Mesendoderm (in vitro differentiated cells): ENCODE results near the gene IRF4.

Source experiments
- DNase-seq: peaks from one replicate; pipeline ENCODE4 v3.0.0; 2013
- H2AK5ac ChIP-seq: 2 replicates; pipeline ENCODE4 v1.6.1; 2013; ENCODE audit warnings: low read length, inconsistent platforms
- H2BK120ac ChIP-seq: 2 replicates; pipeline ENCODE4 v1.6.1; 2013; ENCODE audit warnings: low read depth, mild to moderate bottlenecking, low read length, moderate library complexity, mixed read lengths
- H2BK15ac ChIP-seq: replicated peaks from 2 replicates; pipeline ENCODE4 v1.6.1; 2013; ENCODE audit warnings: low read depth, mild to moderate bottlenecking, moderate library complexity
- H2BK5ac ChIP-seq: 2 replicates; pipeline ENCODE4 v1.6.1; 2013; ENCODE audit warnings: low read length, inconsistent platforms
- H3K18ac ChIP-seq: 2 replicates; pipeline ENCODE4 v1.6.1; 2013; ENCODE audit warnings: mild to moderate bottlenecking, low read length, mixed read lengths
- H3K23ac ChIP-seq: one replicate; pipeline ENCODE4 v1.6.1; 2013; ENCODE audit warnings: low read length
- H3K27ac ChIP-seq: 2 replicates; pipeline ENCODE4 v1.5.1; 2013; ENCODE audit warnings: low read depth, mild to moderate bottlenecking, inconsistent platforms, low read length, moderate library complexity
- H3K27me3 ChIP-seq: 2 replicates; pipeline ENCODE4 v1.6.1; 2013; ENCODE audit warnings: low read length, control low read depth, mild to moderate bottlenecking, inconsistent platforms; ENCODE audit not compliant: insufficient read depth, poor library complexity
- H3K36me3 ChIP-seq: 2 replicates; pipeline ENCODE4 v1.6.1; 2013; ENCODE audit warnings: low read length, inconsistent platforms; ENCODE audit not compliant: control insufficient read depth, insufficient read depth
- H3K4ac ChIP-seq: one replicate; pipeline ENCODE4 v1.6.1; 2013; ENCODE audit warnings: low read depth, mild to moderate bottlenecking, low read length, moderate library complexity
- H3K4me1 ChIP-seq: 2 replicates; pipeline ENCODE4 v1.6.1; 2013; ENCODE audit warnings: low read depth, low read length, inconsistent platforms; ENCODE audit not compliant: control insufficient read depth
- H3K4me2 ChIP-seq: 2 replicates; pipeline ENCODE4 v1.6.1; 2013; ENCODE audit warnings: low read length
- H3K4me3 ChIP-seq: 2 replicates; pipeline ENCODE4 v1.5.1; 2013; ENCODE audit warnings: mild to moderate bottlenecking, low read length
- H3K56ac ChIP-seq: one replicate; pipeline ENCODE4 v1.6.1; 2013; ENCODE audit warnings: low read length
- H3K79me1 ChIP-seq: 2 replicates; pipeline ENCODE4 v1.6.1; 2013; ENCODE audit warnings: low read length, inconsistent platforms
- H3K79me2 ChIP-seq: 2 replicates; pipeline ENCODE4 v1.6.1; 2013; ENCODE audit warnings: mild to moderate bottlenecking, low read length; ENCODE audit not compliant: control insufficient read depth, insufficient read depth
- H3K9ac ChIP-seq: 2 replicates; pipeline ENCODE4 v1.6.1; 2013; ENCODE audit warnings: low read length, inconsistent platforms
- H4K5ac ChIP-seq: one replicate; pipeline ENCODE4 v1.6.1; 2013; ENCODE audit warnings: low read length
- H4K8ac ChIP-seq: one replicate; pipeline ENCODE4 v1.6.1; 2013; ENCODE audit warnings: low read depth, mild to moderate bottlenecking, control low read depth, low read length, moderate library complexity
- WGBS: extraction: QIAGEN DNeasy Blood & Tissue Kit; methylation state at CpG from one replicate; pipeline ENCODE4 v1.1.7; 2013; ENCODE audit warnings: low lambda C conversion rate, missing lambda C conversion rate; ENCODE audit not compliant: insufficient coverage; ENCODE audit errors: extremely low coverage; 5-methylcytosine and 5-hydroxymethylcytosine counted together

The IRF4 gene

DNA sequence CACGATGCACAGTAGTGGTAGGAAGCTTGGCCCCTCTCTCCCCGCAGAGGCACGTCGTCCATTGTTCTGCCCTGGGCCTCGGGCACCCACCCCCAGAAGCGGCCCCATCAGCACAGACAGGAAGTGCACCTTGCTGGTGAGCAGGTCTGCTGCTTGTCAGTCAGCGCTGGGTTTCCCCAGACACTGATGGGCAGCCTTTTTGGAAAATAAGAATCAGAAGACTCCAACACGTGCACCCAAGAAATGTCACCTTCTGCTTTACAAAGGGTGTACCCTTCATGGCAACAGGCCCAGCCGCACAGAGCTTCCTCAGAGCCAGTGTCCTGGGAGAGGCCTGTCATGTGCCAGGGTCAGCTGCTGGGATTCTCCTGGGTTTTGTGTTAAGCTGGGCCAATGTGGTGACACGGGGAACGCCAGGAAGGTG is 34.7 kb upstream of the IRF4 start:
- H2BK5ac ChIP-seq = no peak overlapping the region
- H4K8ac ChIP-seq = no peak overlapping the region
- DNase-seq = no peak
- no peak overlapping the region for H3K4me3 ChIP-seq
- no peak overlapping the region for H3K18ac ChIP-seq
- no peaks in the 10 kb centered on the region for H3K4me1 ChIP-seq
- no peak overlapping the region for H3K27ac ChIP-seq
- no peak overlapping the region for H3K56ac ChIP-seq
- no peak overlapping the region for H3K4ac ChIP-seq
- H3K79me2 ChIP-seq = no peaks in the 10 kb centered on the region
- no peak overlapping the region for H3K4me2 ChIP-seq
- WGBS = no CpG with 5 or more reads among the region's 11 CpGs
- no peak overlapping the region for H3K9ac ChIP-seq
- no peak overlapping the region for H2AK5ac ChIP-seq
- no peak overlapping the region for H2BK15ac ChIP-seq
- no peaks in the 10 kb centered on the region for H3K27me3 ChIP-seq
- no peaks in the 10 kb centered on the region for H3K36me3 ChIP-seq
- no peak overlapping the region for H3K23ac ChIP-seq
- H3K79me1 ChIP-seq = no peaks in the 10 kb centered on the region
- no peak overlapping the region for H2BK120ac ChIP-seq
- H4K5ac ChIP-seq = no peak overlapping the region

DNA sequence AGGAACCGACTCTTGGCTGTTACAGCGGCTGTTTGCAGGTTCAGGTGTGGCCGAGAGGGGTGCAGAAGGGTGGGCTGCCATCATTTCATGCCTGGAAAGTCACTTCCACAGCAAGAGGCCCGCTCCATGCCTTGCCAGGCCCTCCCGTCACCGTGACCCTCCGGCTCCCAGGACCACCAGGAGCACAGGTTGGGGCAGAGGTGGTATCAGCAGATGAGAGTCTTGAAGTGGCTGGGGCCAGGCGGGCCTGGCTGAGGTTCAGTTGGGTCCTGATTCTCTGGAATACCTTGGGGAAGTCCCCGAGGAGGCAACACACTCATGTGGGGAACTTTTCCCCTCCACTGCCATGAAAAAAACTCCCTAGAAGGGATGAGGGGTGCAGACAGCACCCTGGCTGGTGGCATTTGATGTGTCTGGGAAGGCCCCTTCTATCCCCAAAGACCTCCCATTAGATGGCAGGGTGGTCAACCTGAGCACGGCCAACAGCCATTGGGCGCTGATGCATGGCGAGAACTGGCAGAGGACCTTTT is 34.2 kb upstream of the IRF4 start:
- Histone ChIP-seq H3K4me1 (no peaks in the 10 kb centered on the region), H4K5ac (no peak overlapping the region), H2BK5ac (no peak overlapping the region), H2BK15ac (no peak overlapping the region), H2BK120ac (no peak overlapping the region), H3K36me3 (no peaks in the 10 kb centered on the region), H3K79me1 (no peaks in the 10 kb centered on the region), H3K4me3 (no peak overlapping the region), H3K9ac (no peak overlapping the region), H3K79me2 (no peaks in the 10 kb centered on the region), H4K8ac (no peak overlapping the region), H3K27me3 (no peaks in the 10 kb centered on the region), H3K18ac (no peak overlapping the region), H2AK5ac (no peak overlapping the region), H3K56ac (no peak overlapping the region), H3K23ac (no peak overlapping the region), H3K4me2 (no peak overlapping the region), H3K4ac (no peak overlapping the region), H3K27ac (no peak overlapping the region)
- DNase-seq = no peak
- no CpG with 5 or more reads among the region's 12 CpGs for WGBS

DNA sequence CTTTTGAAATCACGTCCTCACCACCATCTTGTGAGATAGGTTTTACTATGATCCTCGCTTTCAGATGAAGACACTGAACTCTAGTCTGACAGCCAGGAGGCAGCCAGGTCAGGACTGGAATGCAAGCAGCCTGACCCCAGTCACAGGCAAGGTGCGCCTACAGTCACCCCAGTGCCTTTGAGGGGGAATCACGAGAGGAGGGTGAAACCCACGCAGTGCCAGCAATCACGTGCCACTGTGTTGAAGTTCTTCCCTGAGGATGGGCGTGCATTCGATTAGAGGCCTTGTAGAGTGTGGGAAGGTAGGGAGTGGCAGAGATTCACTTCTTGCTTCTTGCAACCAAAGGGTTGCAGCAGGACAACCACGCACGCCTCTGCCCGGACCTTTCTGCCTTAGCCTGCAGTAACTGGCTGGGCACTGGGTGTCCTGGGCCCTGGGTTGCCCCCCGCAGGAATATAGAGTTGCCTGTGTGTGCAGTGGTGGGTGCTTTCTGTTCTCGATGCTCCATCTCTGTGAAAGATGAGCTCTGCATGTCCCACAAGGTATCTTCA is 33.7 kb upstream of the IRF4 start:
- DNase-seq = no peak
- Histone ChIP-seq H4K8ac (no peak overlapping the region), H2AK5ac (no peak overlapping the region), H3K56ac (no peak overlapping the region), H3K4ac (no peak overlapping the region), H2BK5ac (no peak overlapping the region), H3K79me1 (no peaks in the 10 kb centered on the region), H3K79me2 (no peaks in the 10 kb centered on the region), H3K27me3 (no peaks in the 10 kb centered on the region), H3K9ac (no peak overlapping the region), H3K4me1 (no peaks in the 10 kb centered on the region), H3K27ac (no peak overlapping the region), H3K4me3 (no peak overlapping the region), H4K5ac (no peak overlapping the region), H3K36me3 (no peaks in the 10 kb centered on the region), H2BK120ac (no peak overlapping the region), H3K18ac (no peak overlapping the region), H3K23ac (no peak overlapping the region), H2BK15ac (no peak overlapping the region), H3K4me2 (no peak overlapping the region)
- WGBS = no CpG with 5 or more reads among the region's 13 CpGs

DNA sequence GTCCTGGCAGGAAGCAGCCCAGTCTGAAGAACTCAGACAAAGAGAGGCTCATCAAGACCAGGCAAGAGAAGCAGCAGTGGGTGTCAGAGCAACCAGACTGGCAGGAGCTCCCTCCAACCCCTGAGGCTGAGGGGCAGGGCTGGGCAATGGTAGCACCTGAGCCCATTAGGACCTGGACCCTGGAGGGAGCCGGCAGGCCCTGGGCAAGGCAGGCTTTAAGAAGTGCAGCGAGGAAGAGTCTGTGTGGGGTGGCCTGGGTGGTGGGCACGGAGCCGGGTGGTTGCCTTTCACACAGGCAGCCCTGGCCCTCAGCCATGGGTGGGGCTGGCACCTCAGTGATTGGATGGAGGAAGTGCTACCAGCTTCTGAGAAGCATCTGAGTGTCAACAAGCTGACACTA is 33.1 kb upstream of the IRF4 start:
- H3K79me2 ChIP-seq = no peaks in the 10 kb centered on the region
- H3K4ac ChIP-seq = no peak overlapping the region
- H3K23ac ChIP-seq = no peak overlapping the region
- no peak overlapping the region for H3K18ac ChIP-seq
- no peak overlapping the region for H4K5ac ChIP-seq
- WGBS = no CpG with 5 or more reads among the region's 4 CpGs
- no peak overlapping the region for H4K8ac ChIP-seq
- H2BK15ac ChIP-seq = no peak overlapping the region
- no peak overlapping the region for H3K4me3 ChIP-seq
- no peak overlapping the region for H2AK5ac ChIP-seq
- no peaks in the 10 kb centered on the region for H3K27me3 ChIP-seq
- no peaks in the 10 kb centered on the region for H3K36me3 ChIP-seq
- no peak overlapping the region for H3K9ac ChIP-seq
- H2BK120ac ChIP-seq = no peak overlapping the region
- H3K56ac ChIP-seq = no peak overlapping the region
- DNase-seq = no peak
- no peak overlapping the region for H3K4me2 ChIP-seq
- H2BK5ac ChIP-seq = no peak overlapping the region
- H3K4me1 ChIP-seq = no peaks in the 10 kb centered on the region
- no peak overlapping the region for H3K27ac ChIP-seq
- H3K79me1 ChIP-seq = no peaks in the 10 kb centered on the region

DNA sequence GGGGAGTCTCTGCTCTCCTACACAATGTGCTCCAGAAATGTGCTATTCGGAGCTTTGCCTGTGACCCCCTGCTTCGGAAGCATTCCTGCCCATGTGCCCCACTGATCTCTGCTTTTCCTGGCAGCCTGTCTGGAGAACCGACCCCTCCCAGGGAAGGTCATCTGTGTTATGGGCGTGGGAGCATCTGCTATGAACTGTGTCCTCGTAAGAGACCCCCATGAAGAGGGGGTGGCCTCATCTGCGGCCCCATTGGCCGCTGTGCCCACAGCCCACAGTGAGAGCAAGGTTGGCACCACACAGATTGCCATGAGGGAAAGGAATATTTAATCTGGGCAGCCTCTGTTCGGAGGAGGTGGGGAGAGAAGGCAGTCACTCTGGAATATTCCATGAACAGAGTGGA is 32.7 kb upstream of the IRF4 start:
- no peak overlapping the region for H3K23ac ChIP-seq
- H3K18ac ChIP-seq = no peak overlapping the region
- H2BK120ac ChIP-seq = no peak overlapping the region
- no peaks in the 10 kb centered on the region for H3K79me2 ChIP-seq
- no peaks in the 10 kb centered on the region for H3K4me1 ChIP-seq
- no peak for DNase-seq
- no peak overlapping the region for H3K4me3 ChIP-seq
- H3K36me3 ChIP-seq = no peaks in the 10 kb centered on the region
- H2BK15ac ChIP-seq = no peak overlapping the region
- no peaks in the 10 kb centered on the region for H3K27me3 ChIP-seq
- H2BK5ac ChIP-seq = no peak overlapping the region
- no peak overlapping the region for H3K4ac ChIP-seq
- no peak overlapping the region for H3K4me2 ChIP-seq
- no peak overlapping the region for H3K27ac ChIP-seq
- no peak overlapping the region for H4K5ac ChIP-seq
- H3K56ac ChIP-seq = no peak overlapping the region
- no CpG with 5 or more reads among the region's 8 CpGs for WGBS
- H3K9ac ChIP-seq = no peak overlapping the region
- H2AK5ac ChIP-seq = no peak overlapping the region
- no peak overlapping the region for H4K8ac ChIP-seq
- no peaks in the 10 kb centered on the region for H3K79me1 ChIP-seq
